DMS 273 (cell line): Measurements from ENCODE around the gene ZMIZ1.
A peak's percentile ranks its signal among the peaks of the same experiment; 100 is the strongest.

ENCODE experiments used
- DNase-seq: peaks from one replicate; lab custom pipeline; 2025; ENCODE audit not compliant: unreplicated experiment; lab: John Stamatoyannopoulos, UW

Gene ZMIZ1

DNA sequence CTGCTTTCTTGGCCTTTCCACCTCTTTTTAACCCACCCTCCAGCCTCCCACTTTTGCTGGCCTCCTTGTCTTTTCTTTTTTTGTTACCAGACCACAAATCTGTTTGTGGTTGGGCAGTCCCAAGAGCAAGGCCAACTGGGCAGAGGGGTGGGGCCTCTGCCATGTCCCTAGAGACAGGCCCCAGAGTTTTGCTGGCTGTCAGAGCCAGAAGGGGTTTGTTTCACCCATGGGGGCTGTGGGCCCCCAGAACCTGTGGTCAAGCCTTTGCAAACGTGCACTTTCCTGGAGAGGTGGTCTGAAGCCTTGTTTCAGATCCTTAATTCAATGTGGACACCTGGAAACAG is 10.3 kb downstream of the ZMIZ1 start:
- no peak for DNase-seq

DNA sequence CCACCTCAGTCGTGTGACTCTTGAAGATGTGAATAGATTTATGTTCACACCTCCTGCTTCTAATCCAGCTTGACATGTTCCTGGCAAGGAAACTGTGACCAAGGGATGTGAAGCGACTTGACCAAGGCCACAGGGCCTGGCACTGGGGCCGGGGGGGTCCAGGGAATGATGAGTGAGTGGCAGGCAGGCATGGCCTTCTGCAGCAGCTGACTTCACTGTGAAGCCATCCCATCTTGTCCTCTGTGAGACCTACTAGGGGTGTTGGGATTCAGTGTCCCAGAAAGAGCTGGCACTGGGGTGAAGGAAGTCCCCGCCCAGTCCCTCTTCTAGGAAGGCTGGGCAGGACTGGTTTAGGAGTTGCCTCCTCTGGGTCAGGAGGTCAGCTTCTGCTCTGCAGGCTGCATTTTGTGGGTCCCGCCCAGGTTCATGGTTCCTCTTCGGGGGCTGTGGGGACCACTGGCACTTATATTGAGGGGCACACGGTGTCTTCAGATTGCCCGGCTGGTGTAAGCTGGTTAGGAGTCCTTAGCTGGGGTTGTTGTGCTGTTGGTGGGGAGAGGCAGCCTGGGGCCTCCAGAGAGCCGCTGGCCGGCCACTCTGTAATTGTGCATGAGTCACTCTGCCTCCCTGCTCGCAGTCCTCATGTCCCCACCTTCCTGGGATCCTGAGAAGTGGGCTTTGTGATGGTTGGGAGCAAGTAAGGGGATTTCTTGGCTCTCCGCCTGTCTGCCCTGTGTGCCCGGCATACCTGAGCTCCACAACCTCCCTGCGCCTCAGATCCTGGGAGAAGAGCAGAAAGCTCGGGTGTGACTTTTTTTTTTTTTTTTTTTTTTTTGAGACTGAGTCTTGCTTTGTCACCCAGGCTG is 11.0 kb downstream of the ZMIZ1 start:
- no peak for DNase-seq

DNA sequence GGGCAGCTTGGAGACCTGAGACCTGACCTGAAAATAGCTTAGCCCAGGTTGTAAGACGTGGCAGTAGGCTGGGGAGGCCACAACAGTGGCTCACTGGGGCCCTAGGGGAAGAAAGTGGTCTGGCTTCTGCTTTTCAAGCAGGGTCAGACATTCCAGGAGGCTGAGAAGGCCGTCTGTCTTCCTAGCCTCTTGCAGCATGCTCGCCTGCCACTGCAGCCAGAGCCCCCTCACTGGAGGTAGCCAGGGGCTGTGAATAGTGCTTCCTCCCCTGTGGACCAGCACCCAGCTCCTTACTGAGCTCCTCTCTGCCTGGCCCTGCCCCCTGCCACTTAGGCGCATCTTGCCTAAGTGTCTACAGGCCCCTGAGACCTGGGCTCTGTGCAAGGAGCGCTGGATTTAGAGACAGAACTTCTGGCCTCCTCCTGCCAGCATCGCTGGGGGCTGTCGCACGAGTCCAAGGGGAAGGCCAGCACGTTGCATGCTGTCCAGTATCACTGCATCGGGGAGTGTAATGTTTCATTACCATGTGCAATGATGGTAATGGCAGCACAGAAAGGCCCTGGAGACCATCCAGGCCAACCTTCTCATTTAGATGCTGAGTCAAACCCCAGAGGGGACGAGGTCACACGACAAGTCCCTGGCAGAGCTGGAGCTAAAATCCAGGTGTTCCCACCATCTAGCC is 12.7 kb downstream of the ZMIZ1 start:
- peak; percentile 18 for DNase-seq

DNA sequence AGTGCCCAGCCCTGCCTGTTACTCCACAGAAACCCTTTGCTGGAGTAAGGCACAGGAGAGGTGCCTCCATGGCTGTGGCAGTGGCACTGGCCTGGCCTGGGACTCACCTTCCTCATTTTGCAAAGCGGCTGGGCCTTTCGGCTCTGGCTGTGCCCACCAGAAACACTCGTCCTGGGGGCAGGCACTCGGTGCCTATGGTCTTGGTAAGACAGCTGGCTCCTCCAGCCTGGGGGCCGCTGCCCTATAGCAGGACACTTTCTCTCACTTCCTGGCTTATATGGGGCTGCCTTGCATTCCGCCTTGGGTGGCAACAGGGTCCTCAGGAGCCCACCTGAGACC is 13.2 kb downstream of the ZMIZ1 start:
- no peak for DNase-seq

DNA sequence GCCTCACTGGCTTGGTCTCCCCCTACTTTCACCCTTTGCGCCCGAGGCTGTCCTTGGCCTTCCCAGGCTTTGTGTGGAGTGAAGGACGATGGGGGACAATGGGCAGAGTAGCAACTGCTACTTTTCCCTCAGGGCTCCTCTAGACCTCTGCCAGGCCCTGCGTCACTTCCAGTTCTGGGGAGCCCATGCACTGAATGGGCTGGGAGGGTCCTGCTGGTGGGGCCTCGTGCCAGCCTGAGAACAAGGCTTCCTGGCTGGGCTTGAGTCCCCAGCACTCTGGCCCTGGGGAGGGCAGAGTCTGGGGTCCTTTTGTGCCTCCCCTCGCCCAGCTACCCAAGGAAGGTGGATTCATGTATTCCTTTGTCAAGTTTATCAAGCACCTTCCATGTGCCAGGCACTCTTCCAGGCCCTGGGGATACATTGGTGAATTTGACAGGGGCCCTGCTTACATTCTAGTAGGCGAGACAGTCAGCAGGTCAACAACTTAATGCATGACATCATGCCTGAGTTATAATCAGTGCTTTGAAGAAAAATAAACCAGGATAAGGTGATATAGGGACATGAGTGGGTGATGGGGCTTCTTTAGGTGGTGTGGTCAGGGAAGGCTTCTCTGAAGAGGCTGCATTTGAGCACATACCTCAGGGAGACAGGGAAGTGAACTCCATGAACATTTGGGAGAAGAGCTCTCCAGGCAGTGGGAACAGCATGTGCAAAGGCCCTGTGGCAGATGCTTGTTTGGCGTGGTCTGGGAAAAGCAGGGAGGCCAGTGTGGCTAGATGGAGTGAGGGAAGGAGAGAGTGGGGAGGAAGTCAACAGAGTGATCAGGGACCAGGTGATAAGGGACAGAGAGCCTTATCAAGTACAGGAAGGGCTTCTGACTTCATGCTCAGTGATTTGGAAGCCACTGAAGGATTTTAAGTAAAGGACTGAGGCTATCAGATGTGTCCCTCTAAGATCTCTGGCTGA is 14.1 kb downstream of the ZMIZ1 start:
- no peak for DNase-seq

DNA sequence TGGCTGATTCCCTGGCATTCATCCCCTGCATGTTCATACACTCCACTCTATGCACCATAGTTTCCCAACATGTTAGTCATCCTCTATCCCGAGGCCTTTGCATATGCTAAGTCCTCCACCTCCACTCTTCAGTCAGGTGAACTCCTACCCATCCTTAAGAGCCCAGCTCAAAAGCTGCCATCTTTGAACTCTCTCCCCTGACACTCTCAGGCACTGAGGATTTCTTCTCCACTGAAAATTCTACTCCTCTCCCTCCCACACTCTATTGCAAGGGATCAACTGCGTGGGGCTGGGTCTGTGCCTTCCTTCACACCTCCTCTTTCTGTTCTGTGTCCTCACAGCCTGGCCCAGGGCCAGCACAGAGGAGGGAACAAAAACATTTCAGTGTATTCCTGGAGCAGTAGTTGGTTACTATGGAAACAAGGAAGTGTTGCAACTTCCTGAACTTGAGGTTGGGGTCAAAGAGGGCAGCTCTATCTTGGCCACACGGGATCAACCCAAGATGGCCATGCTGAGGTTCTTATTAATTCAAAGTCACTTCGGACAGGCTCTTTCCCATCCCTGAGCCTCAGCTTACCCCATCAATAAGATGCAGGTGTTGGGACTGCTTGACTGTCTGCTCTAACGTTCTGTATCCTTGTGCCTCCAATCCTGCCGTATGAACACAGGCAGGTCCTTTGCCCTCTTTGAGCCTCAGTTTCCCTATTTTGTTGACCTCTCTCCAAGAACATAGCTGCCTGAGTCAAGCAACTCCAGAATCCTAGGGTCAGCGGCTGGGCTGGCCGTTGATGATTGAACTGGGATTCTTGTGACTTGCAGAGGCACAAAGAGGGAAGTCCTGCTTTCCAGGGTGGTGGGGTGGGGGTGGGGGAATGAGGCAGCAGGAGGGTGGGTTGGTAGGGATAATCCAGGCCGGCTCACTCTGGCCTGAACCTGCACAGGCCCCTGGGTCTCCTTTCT is 15.5 kb downstream of the ZMIZ1 start:
- peak; percentile 52 for DNase-seq

DNA sequence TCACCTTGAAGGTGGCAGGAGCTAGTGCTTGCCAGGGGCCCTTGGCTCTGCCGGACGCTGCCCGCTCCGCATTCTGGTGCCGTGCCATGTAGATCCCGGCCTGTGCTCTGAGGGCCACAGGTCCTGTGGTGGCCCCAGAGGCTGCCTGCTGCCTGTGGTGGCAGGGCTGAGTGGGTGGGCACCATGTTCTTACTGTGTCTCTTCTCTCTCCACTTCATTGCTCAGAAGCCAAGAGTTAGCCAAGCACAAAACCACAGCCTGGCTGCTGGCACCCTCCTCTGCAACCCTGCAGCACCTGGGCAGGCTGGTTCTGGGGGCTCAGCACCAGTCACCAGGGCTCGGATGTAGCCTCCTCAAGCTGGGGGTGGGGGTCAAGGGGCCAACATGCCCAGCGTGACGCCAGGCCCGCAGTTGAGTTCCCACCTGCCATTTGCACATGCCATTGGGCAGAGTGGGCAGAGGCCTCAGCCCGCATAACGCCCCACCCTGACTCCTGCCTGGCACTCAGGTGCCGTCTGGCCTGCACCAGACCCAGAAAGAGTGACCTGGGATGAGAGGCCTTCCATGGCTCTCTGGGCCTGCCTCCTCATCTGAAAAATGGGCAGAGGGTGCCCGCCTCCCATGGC is 16.3 kb downstream of the ZMIZ1 start:
- DNase-seq: no peak

DNA sequence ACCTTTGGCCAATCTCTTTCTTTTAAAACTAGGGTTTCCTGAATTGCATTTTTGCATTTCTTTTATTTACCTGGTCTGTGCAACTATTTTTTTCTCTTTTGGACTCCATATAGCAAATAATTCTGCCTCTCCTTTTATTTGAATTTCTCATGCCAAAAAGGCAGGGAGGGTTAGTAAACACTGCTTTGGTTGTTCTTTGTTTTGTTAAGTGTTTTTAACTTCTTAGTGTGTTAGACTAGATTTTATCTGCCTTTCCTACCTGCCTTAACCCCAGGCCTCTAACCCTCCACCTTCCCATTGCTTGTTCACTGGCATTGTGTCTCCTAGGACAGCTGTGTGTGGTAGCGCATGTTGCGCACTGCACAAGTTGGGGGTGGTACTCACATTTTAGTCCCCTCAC is 18.1 kb downstream of the ZMIZ1 start:
- no peak for DNase-seq

DNA sequence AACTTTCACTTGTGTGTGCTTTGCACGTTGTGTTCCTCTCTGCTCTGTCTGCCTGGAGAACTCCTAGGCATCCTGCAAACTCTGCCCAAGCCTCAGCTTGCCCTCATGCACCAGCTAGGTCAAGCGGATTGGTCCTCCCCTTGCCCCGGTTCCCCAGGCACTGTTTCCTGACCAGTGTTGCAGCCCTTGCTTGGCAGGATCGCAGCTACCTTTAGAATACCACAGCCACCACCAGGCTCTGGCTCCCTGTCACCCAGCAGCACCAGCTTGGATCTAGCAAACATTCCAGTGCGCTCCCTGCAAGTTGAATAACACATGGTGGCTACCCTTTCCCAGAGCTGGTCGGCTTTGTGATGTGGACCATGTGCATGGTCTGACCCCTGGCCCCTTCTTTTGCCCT is 19.0 kb downstream of the ZMIZ1 start:
- no peak for DNase-seq

DNA sequence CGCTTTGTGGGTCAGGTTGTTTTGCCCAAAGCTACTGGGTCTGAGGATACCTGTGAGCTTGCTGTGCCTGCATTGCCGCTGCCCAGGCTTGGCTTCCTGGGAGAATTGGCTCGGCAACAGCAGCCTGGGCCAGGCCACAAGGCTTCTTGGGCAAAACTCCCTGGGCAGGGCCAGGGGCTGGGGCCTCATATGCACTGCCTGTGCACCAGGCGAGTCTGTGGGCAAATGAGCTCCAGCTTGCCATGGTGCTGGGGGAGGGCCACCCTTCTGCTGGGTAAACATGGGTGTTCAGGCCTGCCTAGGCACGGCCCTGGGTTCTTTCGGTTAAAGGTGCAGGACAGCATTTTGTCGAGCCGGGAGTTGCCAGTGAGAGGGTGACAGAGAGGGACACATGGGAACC is 19.4 kb downstream of the ZMIZ1 start:
- DNase-seq: peak; percentile 71

DNA sequence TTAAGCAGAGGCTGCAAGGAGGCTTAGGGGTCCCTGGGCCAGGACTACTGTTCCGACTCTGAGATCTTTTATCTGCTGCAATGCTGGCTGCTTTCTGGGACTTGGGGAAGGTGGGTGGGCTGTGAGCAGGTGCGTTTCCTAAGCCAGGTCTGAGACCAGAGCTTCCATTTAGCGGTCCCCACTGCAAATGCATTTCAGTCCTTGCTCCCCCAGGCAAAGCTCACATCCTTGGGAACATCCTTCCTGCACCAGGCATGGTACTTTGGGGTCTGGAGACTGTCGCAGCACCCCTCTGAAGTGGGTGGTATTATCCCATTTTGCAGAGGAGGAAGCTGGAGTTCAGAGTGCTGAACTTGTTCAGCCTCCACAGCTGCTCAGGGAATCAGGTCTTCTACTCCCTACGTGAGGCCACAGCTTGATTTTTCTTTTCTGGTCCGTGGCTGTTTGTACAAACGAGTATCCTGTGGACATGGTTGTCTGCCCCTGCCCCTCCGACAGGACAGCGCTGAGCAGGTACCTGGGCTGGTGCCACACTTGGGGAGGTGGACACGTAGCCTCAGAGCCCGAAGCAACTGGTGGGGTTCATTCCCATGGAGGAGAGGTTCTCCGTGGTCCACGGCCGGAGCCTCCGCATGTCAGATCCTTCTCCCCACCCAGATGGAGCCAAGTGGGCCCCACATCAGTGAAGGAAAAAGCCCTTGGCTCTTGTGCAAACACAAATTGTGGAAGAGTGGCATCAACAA is 20.0 kb downstream of the ZMIZ1 start:
- DNase-seq: no peak

DNA sequence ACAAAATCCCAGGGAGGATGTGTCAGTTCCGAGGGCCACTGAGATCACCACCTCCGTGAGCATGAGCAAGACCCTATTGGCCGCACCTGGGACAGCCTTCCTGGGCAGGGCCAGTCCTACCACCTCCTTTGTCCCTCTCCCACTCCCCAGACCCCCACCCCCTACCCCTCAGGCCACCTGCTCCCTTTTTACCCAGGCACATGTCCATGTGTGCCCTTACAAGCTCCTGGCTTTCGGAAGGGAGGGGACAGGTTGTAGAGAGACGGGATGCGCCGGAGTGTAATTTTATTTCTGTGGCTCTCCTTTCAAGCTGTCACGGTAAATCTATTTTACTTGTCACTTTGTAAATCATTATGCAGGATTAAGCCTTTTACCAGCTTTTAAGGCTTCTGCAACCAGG is 20.9 kb downstream of the ZMIZ1 start:
- DNase-seq: peak; percentile 31

DNA sequence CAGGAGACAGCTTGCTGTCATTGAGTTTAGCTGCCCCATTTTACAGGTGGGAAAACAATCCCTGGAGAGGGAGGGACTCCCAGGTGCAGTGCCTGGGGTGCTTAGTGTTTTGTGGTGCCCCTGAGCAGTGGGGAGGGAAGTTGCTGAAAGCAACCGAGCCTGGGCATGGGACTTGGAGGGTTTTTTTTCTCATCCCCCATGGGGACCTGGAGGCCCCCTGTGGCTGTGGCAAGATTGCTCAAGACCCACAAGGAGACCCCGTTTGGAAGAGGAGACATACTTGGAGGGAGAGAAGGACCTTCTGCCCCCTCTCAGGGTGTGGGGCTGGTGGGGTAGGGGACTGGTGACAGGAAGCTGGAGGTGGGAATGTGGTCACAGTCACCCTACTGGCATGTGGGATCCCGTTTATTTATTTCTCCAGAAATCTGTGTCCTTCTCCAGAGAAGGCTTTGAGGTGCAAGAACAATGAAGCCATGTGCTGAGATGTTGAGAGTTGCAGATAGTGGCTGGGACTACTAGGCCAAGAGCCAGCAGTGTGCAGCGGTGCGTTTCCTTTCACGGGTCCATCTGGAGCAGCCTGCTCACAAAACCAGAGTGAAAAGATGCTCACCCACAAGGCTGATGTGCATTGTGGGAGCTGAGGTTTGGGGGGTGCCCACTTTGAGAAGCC is 21.5 kb downstream of the ZMIZ1 start:
- DNase-seq: peak; percentile 80

DNA sequence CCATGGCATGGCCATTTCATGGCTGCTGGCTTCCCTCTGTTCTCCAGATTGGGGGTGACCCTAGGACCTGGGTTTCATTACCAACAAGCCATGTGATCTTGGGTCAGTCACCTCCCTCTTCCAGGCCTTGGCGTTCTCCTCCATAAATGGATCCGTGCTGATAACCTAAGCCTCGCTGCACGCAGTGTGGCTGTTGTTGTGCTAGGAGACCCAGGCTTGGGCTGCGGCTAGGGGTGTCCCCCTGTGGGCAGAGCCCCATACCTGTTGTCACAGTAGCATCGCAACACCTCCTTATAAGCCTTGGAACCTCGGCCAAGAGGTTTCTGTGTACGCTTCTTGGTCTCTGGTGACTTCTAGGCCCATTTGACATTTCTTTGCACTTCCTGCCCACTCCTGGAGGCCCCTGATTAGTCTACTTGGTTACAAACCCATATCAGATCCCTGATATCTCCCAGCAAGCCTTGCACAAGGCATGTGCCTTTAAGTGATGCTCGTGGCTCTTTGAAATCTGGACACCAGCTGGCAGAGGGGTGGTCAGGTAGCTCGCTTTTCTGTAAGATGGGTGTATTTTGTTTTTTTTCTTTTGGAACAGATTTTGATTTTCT is 23.6 kb downstream of the ZMIZ1 start:
- no peak for DNase-seq

DNA sequence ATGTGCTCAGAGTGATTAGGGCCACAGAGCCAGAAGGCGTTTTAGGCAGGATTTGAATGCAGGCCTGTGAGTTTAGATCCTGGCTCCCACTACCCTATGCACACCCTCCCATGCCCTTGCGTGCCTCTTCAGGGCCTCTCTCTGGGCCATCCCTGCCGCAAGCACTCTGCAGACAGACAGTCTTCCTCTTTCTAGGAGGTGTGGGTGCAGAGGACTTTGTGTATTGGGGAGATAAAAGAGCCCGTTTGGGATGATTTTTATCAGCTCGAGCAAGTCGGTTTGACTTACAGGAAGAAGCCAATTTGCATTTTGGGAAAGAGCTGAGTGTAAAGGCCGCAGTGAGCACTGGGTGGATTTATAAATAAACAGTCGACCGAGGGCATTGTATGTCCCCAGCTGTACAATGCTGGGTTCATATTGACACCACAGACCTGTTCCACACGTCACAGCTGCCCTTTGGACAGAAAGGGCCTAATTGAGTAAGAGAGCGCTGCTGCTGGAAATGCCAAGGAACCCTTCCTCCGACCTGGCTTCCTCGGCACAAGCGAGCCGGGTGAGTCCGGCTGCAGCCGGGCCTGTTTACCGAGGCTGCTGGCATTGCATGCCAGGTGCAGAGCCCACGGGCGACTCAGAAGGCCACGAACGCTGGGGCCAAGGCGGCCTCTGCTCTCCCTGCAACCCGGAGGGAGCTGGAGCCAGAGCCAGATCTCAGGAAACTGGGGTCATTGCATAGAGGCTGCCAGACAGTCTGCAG is 25.1 kb downstream of the ZMIZ1 start:
- DNase-seq: no peak

DNA sequence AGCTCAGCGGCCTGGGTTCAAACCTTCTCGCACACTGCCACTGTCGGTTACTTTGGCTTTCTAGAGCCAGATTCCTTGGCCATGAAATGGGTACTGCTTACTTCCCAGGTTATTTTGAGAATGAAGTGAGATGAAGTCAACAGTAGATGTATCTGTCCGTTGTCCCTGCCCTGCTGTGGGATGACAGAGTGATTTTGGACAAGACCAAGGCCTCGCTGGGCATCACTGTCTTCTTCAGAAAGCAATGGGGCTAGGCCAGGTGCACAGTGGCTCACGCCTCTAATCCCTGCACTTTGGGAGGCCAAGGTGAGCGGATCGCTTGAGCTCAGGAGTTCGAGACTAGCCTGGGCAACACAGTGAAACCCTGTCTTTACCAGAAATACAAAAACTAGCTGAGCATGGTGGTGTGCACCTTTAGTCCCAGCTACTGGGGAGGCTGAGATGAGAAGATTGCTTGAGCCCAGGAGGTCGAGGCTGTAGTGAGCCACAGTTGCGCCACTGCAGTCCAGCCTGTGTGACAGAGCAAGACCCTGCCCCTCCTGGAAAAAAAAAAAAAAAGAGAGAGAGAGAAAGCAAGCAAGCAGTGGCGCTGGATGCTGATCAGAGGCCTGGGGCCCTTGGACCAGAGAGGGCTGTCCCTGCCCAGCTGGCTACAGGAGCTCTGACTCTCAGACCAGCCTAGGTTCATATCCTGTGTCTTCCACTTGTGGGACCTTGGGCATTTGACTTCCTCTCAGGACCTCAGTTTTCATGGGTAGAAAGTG is 25.8 kb downstream of the ZMIZ1 start:
- no peak for DNase-seq

DNA sequence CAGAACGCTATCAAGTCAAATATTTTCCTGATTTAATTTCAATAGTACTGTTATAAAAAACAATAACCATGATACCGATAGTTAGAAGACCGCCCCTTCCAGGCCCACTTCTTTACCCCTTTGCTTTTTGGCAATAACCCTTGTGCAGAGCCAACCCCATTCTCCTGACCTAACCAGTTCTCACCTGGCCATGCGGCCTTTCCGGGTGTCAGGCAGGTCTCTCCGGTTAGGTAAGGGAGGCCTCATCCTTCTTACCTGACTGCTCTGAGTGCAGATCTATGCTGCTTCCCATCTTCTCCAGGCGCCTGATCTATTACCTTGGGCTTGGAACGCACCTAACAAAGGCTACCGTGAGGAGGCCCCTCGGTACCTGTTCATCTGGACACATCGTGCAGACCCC is 26.6 kb downstream of the ZMIZ1 start:
- DNase-seq: no peak
